GM18508 (cell line): Measurements from ENCODE around the gene RAB3GAP1.
"Not testable (repeated sequence)": the region's sequence is repeated elsewhere in the genome, so short reads cannot be mapped to it uniquely, and the experiment has no call there.

Experiments used
- ATAC-seq: cut with Tn5 transposase; IDR thresholded peaks from one replicate; pipeline ENCODE4 v1.9.1; 2021; ENCODE audit warnings: moderate number of reproducible peaks; ENCODE audit not compliant: insufficient read depth, unreplicated experiment

The RAB3GAP1 gene

DNA sequence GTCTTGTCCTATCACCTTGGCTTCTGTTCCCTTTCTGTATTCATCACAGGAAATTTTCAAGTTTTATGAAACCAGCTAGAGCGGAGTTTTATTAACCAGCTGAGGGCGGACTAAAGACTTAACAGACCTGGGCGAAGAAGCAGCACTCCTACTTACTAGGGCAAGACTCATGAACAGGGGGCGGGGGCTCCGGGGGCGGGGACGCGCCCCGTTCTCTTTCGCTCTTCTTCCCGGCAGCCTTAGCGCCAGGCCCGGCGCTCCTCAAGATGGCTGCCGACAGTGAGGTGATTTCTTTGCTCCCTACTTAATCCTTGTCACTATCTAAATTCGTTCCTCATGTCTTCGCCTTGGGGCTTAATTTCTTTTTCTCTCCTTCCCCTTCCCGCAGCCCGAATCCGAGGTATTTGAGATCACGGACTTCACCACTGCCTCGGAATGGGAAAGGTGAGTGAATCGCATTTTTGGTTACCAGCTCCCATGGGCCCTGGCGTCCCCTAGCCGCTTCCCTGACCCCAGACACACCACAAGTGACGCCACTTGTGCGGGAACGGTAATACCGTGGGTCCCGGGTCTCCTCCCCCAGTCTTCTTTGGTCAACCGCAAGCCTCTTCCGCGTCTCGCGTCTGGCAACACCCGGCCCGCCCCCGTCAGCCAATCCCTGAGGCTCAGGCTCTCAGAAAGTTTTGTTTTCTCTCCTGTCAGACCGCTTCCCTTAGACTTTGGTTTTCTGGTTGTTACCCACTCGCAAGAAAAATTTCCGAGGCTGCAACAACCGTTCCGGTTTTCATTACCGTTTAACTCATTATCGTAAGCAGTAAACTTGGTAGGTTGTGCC is at the start of gene RAB3GAP1:
Gene RAB3GAP1, plus strand, starts transcription at position 251 of the 835 bp plus-strand sequence. Its CDS starts 16 bp downstream, at position 267.
- ATAC-seq = peak; percentile 67

DNA sequence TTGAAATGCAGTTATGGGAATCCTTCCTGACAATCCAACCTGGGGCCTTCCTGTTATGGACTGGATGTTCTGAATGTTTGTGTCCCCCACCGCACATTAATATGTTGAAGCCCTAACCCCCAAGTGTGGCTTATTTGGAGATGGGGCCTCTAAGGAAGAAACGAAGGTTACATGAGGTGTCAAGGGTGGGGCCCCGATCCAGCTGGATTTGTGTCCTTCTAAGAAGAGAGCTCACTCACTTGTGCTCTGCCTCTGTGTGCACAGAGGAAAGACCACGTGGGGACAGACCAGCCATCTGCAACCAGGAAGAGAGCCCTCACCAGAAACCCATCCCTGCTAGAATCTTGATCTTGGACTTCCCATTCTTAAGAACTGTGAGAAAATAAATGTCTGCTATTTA is 49.3 kb upstream of the RAB3GAP1 start:
- no peak for ATAC-seq

DNA sequence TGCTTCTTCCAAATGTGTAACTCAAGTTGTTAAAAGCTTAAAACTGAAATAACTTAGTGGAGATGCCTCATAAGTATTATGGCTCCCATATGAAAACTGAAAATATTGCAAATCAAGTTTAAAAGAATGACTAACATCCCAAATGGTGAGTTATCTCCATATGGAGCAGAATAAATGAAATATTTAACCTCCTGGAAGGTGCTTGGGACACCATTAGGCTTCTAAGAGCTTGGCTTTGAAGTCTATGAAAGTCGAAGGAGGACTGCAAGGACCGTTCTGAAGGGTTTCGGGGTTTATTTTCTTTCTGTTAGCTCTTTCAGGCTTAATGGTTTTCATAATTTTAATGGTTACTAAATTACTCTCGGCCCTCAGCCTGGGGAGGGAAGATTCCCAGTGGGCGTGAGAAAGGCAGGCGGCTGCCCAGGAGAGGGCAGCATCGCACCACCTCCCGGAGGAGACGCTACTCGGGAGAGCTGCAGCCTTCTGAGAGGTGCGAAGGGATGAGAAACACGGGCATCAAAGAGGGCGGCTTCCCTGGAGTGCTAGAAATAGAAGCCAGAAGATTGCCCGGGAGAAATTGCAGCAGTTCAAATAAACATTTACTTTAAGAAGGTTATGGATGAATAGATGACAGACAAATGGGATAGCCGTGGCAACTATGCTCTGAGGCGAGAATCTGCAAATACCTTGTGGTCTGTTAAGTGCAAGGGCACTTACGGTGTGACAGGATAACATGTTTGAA is 47.9 kb upstream of the RAB3GAP1 start:
- ATAC-seq = no peak

DNA sequence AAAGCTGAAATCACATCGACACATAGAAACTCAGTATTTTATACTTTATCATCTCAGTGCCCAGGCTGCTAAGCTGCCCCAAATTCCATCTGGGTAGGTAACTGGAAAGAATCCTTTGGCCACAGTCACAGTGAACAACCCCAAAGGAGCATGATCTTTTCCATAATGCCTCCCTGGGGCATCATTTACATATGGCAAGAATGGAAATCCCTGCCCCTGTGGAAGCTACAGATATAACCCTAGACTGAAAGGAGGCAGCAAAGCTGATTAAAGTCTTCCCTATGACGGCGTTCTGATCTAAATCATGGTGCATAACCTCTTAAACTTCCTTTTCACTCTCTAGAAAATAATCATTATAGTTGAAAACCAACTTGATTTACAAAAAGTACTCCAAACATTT is 46.3 kb upstream of the RAB3GAP1 start:
- no peak for ATAC-seq

DNA sequence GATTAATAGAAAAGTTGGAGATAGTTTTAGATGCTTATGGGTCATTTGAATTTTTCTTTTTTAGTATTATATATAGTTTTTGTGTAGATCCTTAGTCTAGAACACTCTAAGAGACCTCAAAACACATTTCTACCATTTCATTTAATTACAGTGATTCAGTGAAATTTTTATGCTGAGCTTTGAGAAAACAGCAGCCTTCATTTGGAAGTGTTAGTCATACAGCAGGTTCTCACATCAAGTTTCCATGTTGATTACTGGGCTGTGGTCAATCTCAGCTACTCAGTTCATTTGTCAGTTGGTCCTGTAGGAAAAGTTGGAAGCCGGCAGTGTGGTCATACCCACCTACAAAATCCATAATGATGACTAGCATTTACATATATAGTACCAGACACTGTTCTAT is 42.8 kb upstream of the RAB3GAP1 start:
- ATAC-seq = no peak

DNA sequence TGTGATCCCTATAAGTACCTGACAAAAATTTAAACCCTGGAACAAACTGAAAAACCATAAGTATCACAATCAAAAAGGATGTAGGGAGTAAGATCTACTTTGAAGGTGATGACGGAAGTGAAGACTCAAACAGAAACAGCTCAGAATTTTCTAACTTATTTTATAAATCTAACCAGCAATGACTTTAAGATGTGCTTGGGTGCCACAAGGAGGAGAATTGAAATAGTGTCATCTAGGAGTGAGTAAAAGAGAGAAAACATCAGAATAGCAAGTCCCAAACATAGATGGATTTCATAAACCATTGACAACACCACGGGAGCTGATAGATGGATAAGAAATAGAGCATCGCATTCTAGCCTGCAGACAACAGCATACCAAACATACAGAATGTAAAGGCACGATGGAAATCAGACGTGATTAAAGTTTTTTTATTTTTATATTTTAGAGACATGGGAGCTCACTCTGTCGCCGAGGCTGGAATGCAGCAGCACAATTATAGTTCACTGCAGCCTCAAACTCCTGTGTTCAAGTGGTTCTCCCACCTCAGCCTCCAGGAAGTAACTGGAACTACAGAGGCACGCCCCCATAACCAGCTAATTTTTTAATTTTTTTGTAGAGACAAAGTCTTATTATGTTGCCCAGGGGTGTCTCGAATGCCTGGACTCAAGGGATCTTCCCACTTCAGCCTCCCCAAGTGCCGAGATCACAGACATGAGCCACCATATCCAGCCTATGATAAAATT is 41.7 kb upstream of the RAB3GAP1 start:
- no peak for ATAC-seq

DNA sequence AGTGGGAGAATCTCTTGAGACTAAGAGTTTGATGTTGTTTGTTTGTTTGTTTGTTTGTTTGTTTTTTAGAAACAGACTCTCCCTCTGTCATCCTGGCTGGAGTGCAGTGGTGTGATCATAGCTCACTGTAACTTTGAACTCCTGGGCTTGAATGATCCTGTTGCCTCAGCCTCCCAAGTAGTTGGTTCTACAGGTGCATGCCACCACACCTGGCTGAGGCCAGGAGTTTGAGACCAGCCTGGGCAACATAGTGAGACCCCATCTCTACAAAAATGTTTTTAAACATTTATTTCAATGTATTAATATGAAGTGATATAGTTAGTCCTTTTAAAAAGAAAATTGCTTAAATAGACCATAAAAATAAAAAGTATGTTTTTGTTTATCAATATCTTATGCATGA is 40.5 kb upstream of the RAB3GAP1 start:
- no peak for ATAC-seq

DNA sequence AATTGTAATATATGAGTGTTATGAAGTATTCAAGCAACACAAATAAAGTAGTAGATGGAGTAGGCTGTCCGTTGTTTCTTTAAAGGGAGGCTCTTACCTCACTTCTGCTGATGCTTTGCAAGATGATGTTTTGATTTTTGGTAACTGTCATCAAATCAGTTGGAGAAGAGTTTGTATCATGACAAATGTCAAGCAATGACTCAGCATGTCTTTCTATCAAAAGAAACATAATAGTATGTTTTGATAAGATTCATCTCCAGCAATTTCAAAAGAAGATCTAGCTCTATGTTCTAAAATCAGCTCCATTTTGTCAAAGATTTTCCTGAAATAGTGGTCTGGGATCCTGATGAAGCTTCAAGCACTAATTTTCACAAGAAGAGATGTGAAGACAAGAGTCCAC is 30.5 kb upstream of the RAB3GAP1 start:
- ATAC-seq = no peak

DNA sequence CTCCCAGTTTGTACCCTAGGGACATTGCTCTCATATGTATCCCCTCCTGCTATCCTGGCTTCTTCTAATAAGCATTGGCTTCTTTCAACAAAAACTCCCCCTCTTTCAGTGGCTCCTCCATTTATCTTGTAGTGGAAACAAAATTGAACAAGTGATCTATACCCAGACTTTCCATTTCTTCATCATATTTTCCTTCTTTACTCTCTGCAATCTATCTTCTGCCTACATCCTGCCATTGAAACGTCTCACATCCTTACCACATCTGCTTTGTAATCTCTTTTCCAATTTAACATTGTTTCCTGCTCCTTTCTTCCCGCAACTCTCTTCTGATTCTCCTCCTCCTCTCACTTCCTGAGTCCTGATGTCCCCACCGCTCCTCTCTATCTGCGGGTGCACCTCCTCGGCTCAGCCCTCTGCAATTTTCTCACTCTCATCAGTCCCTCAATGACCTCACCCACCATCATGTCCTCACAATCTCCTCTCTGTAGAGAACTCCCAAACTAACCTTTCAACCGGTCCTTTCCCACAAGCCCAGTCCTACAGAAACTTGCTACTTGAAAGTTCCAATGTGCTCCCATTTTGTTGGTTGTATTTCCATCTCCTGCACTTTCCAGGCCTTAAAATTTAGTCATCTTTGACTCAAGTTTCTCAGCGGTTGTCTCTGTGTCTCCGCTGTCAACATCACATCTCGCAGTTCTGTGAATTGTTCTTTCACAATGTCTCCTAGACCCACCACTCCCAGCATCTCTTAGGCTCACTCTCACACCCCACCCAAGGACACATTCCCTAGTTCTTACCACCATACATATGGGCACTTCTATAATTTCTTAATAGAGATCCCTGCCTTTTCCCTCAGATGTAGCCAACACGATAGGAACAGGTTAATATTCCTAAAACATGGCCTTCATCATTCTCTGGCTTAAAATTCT is 28.9 kb upstream of the RAB3GAP1 start:
- ATAC-seq = no peak

DNA sequence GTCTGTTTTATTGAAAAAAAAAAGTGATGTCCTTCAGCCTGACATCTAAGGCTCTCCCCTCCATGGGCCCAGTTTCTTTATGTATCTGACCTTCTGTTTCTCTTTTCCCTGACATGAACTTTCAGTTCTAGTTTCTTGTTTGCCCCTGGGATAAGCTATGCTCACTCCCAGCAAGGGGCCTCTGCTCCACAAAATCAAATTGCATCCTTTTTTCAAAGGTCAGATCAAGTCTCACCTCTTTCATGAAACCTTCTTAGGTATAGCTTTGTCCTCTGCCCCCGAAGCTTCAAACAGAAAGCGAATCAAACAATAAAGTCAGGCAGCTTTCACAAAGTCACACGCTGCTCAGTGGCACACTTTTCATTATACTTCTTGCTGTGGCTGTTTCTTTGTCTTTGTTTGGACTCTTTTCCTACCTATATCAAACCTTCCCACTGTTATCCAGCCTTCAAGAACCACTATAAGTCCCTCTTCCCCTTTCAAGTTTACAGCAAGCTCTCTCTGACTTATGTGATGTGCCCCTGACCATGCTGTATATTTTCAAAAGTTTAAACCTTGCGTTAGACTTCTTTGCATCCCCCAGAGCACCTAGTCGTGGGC is 28.1 kb upstream of the RAB3GAP1 start:
- ATAC-seq = no peak

DNA sequence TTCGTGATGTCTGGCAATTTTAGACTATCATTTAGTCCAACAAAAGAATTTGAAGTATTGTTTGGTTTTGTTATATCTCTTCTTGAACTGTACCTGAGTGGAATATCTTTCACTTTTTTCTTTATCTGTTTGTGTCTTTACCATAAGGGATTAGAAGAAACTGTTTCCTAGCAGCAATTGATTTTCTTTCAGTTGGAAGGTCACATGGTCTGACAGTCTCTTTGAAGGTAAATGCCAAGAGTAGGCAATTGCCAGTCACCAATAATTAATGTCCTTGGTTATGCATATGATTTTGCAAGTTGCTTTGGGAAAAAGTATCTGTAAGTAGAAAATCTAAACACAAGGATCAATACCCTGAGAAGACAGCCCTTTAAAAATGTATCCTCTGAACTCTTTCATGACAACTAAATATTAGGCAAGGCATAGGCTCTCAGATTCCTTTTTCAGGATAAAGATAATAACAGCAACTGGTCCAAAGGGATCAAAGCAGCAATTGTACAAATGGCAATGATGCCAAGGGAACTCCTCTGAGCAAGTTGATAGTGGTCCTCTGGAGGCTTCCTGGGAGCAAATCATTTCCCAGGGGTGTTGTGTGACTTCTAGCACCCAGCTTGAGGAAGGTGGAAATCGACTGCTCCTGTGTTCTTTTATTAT is 22.5 kb upstream of the RAB3GAP1 start:
- no peak for ATAC-seq

DNA sequence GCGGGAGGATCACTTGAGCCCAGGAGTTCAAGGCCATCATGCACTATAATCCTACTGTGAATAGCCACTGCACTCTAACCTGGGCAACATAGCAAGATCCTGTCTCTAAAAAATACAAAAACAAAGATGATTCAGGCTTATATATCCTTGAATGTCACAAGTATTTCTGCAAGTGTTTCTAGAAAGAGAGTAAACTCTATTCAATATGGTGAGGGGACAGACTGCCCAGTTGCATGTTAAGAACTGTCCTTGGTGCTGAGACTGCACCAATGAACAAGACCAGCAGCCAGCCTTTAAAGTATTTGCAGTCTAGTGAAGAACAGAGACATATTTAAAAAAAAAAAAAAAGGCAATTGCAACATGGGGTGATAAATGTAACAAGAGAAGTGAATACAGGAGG is 21.3 kb upstream of the RAB3GAP1 start:
- no peak for ATAC-seq

DNA sequence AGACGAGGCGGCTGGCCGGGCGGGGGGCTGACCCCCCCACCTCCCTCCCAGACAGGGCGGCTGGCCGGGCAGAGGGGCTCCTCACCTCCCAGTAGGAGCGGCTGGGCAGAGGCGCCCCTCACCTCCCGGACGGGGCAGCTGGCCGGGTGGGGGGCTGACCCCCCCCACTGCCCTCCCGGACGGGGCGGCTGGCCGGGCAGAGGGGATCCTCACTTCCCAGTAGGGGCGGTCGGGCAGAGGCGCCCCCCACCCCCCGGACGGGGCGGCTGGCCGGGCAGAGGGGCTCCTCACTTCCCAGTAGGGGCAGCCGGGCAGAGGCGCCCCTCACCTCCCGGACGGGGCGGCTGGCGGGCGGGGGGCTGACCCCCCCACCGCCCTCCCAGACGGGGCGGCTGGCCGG is 18.9 kb upstream of the RAB3GAP1 start:
- ATAC-seq = not testable (repeated sequence)

DNA sequence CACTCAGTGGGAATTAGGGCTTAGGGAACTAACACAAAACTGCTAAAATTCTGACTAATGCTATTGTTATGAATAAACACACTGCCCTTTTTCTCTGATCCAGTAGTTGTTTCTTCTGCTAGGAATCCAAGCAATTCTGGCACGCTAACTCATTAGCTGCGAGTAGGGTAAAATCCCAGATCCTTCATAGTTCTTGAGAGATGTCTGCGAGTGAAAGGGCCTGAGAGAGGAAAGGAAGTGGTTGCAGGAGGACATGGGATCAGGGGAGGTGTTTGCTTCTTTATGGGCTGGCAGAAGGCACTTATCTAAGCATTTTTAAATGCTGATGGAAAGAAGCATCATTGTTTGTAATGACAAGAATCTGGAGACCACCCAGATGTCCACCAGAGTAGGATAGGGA is 14.3 kb upstream of the RAB3GAP1 start:
- ATAC-seq = no peak

DNA sequence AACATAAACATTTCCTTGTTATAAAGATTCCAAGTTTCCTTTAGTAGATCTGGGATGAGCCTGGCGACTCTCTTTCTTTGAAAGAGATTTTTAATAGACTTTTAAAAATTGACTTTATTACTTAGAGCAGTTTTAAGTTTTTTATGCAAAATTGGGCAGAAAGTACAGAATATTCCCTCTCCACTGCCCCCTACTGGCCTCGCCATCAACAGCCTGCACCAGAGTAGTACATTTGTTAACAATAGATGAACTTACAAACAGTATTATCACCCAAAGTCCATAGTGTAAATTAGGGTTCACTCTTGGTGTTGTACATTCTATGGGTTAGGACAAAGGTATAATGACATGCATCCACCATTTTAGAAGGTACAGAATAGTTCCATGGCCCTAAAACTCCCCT is 8.7 kb upstream of the RAB3GAP1 start:
- no peak for ATAC-seq

DNA sequence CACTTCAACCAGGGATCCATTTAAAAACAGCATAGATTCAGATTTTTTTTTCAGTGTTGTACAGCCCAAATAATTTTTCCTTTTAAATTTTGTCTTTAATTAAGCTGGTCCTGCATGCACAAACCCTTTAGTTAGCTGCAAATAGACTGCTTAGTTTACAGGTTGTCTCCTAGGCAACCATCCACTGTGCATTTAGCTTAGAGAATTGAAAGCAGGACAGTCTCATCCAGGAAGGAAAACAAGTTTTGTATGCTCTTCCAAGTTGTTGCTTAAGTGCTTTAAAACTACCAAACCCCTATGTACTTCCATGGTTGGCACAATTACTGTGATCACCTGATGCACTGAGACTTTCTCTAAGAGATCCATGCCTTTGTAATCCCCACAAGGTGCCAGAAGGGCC is 4.8 kb upstream of the RAB3GAP1 start, which contains the start of gene MAP3K19:
Gene MAP3K19, minus strand, starts transcription at position 148 of the 400 bp plus-strand sequence. CDS start 22,800 bp downstream, outside the sequence.
- ATAC-seq = no peak

DNA sequence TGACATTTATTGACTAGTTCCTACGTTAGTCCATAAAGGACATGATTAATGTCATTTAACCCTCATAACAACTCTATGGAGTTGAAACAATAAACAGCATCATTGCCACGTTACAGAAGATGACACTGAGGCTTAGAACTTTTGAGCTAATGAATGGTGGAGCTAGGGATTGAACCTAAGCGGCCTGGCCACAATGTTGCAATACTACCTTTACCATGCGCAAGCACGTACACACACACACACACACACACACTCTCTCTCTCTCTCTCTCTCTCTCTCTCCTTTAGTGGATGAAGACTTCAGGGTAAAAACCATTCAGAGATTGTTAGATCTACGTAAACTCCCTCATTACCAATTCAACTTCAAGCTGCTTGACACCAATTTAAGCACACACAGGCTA is 4.0 kb upstream of the RAB3GAP1 start:
- ATAC-seq = no peak

DNA sequence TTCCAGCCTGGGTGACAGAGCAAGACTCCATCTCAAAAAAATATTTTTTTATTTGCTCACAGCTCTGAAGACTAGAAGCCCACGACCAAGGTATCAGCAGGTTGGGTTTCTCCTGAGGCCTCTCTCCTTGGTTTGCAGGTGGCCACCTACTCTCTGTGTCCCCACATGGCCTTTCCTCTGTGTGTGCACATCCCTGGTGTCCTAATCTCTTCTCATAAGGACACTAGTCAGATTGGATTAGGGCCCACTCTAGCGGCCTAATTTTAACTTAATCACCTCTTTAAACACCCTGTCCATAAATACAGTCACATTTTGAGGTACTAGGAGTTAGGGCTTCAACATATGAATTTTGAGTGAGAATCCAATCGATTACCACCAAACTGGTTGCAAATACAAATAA is 2.0 kb upstream of the RAB3GAP1 start:
- no peak for ATAC-seq

DNA sequence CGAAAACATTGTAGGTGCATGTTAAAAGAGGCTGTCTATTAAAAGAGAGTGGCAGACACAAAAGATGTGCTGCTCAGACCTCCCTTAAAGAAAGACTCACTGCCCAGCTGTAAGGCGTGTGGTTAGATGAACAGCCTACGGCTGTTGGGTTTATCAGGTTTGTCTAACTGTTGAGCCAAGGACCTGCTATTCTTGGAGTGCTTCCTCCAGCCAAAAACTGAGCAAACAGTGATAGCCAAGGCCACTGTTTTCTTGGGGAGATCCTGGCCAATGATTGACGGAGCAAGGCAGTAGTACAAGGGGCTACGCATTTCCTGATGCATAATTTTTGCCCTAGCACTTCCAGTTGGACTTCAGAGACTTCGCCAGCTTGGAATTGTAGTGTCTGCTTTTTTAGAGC is 1.4 kb upstream of the RAB3GAP1 start:
- ATAC-seq = no peak
